H9 (cell line): Measurements from ENCODE around the gene TMEM119. TPM values are rescaled to one million over a fixed set of nuclear protein-coding genes. Genes with fewer than 3 reads are reported as not detected.

Experiments
- DNase-seq: peaks from one replicate; pipeline ENCODE4 v3.0.0-alpha.2; 2017
- H2AFZ ChIP-seq: one replicate; pipeline ENCODE4 v1.6.1; 2013; ENCODE audit warnings: mild to moderate bottlenecking, low read length, control low read depth, moderate library complexity
- H2AK5ac ChIP-seq: 2 replicates; pipeline ENCODE4 v1.6.1; 2013; ENCODE audit warnings: low read length, control low read depth, mixed read lengths; ENCODE audit not compliant: insufficient read length
- H2BK120ac ChIP-seq: one replicate; pipeline ENCODE4 v1.6.1; 2013; ENCODE audit warnings: low read depth, mild to moderate bottlenecking, low read length, control low read depth, inconsistent platforms; ENCODE audit not compliant: poor library complexity, severe bottlenecking
- H2BK12ac ChIP-seq: 2 replicates; pipeline ENCODE4 v1.6.1; 2013; ENCODE audit warnings: low read length, control low read depth, mixed read lengths, low read depth; ENCODE audit not compliant: insufficient read length
- H2BK15ac ChIP-seq: 2 replicates; pipeline ENCODE4 v1.6.1; 2013; ENCODE audit warnings: low read depth, low read length, control low read depth
- H2BK20ac ChIP-seq: one replicate; pipeline ENCODE4 v1.6.1; 2013; ENCODE audit warnings: low read depth, mild to moderate bottlenecking, low read length, control low read depth, inconsistent platforms; ENCODE audit not compliant: poor library complexity, severe bottlenecking
- H2BK5ac ChIP-seq: 2 replicates; pipeline ENCODE4 v1.6.1; 2013; ENCODE audit warnings: low read length, control low read depth, mixed read lengths; ENCODE audit not compliant: insufficient read length
- H3K14ac ChIP-seq: 2 replicates; pipeline ENCODE4 v1.6.1; 2013; ENCODE audit warnings: low read length, control low read depth; ENCODE audit not compliant: insufficient read depth
- H3K18ac ChIP-seq: 2 replicates; pipeline ENCODE4 v1.6.1; 2013; ENCODE audit warnings: low read depth, mild to moderate bottlenecking, mixed read lengths, low read length, control low read depth; ENCODE audit not compliant: insufficient read length
- H3K23ac ChIP-seq: 2 replicates; pipeline ENCODE4 v1.6.1; 2013; ENCODE audit warnings: low read length, control low read depth, mixed read lengths, low read depth; ENCODE audit not compliant: insufficient read length
- H3K23me2 ChIP-seq: 2 replicates; pipeline ENCODE4 v1.6.1; 2013; ENCODE audit warnings: low read depth, mild to moderate bottlenecking, mixed read lengths, low read length, control low read depth; ENCODE audit not compliant: insufficient read length, poor library complexity, severe bottlenecking
- H3K27ac ChIP-seq: 2 replicates; pipeline ENCODE4 v1.5.1; 2013; ENCODE audit warnings: low read length, control low read depth, mixed read lengths, low read depth; ENCODE audit not compliant: insufficient read length
- H3K27me3 ChIP-seq: 2 replicates; pipeline ENCODE4 v1.6.1; 2013; ENCODE audit warnings: low read length, control low read depth, inconsistent platforms; ENCODE audit not compliant: insufficient read depth
- H3K4ac ChIP-seq: 2 replicates; pipeline ENCODE4 v1.6.1; 2013; ENCODE audit warnings: low read depth, mild to moderate bottlenecking, control low read depth, inconsistent platforms, low read length, moderate library complexity
- H3K4me1 ChIP-seq: 2 replicates; pipeline ENCODE4 v1.6.1; 2013; ENCODE audit warnings: low read length, control low read depth, inconsistent platforms; ENCODE audit not compliant: insufficient read depth
- H3K4me2 ChIP-seq: 2 replicates; pipeline ENCODE4 v1.6.1; 2013; ENCODE audit warnings: low read length, control low read depth, mixed read lengths; ENCODE audit not compliant: insufficient read length, insufficient read depth
- H3K56ac ChIP-seq: 2 replicates; pipeline ENCODE4 v1.6.1; 2013; ENCODE audit warnings: low read depth, mild to moderate bottlenecking, mixed read lengths, low read length, control low read depth; ENCODE audit not compliant: insufficient read length
- H3K79me1 ChIP-seq: 2 replicates; pipeline ENCODE4 v1.6.1; 2013; ENCODE audit warnings: low read depth, mild to moderate bottlenecking, moderate library complexity, low read length, control low read depth, inconsistent platforms; ENCODE audit not compliant: insufficient read depth, poor library complexity, severe bottlenecking
- H3K79me2 ChIP-seq: 2 replicates; pipeline ENCODE4 v1.6.1; 2013; ENCODE audit warnings: low read length, control low read depth, inconsistent platforms; ENCODE audit not compliant: insufficient read depth
- H3K9ac ChIP-seq: 2 replicates; pipeline ENCODE4 v1.6.1; 2013; ENCODE audit warnings: low read length, control low read depth, mixed read lengths; ENCODE audit not compliant: insufficient read length; ENCODE audit errors: extremely low read depth
- H3K9me3 ChIP-seq: one replicate; pipeline ENCODE4 v1.6.1; 2013; ENCODE audit warnings: low read depth, low read length, inconsistent platforms; ENCODE audit not compliant: control insufficient read depth
- H3T11ph ChIP-seq: one replicate; pipeline ENCODE4 v1.6.1; 2013; ENCODE audit warnings: mild to moderate bottlenecking, low read length, control low read depth, inconsistent platforms
- H4K20me1 ChIP-seq: one replicate; pipeline ENCODE4 v1.6.1; 2013; ENCODE audit not compliant: control insufficient read depth, insufficient read length, insufficient read depth
- H4K5ac ChIP-seq: 2 replicates; pipeline ENCODE4 v1.6.1; 2013; ENCODE audit warnings: low read depth, mild to moderate bottlenecking, mixed read lengths, low read length, control low read depth; ENCODE audit not compliant: insufficient read length
- H4K8ac ChIP-seq: replicated peaks from 2 replicates; pipeline ENCODE4 v1.6.1; 2013; ENCODE audit warnings: low read length, control low read depth, mixed read lengths, low read depth; ENCODE audit not compliant: insufficient read length
- H4K91ac ChIP-seq: 2 replicates; pipeline ENCODE4 v1.6.1; 2013; ENCODE audit warnings: low read depth, mild to moderate bottlenecking, moderate library complexity, mixed read lengths, low read length, control low read depth; ENCODE audit not compliant: insufficient read length
- H3K27ac Mint-ChIP-seq, 3 experiments: 2 replicates in 2 of 3; 3 replicates in 1 of 3; pipeline ENCODE4 v1.8.0; 2020 to 2021; ENCODE audit warnings: mixed read lengths in 3 of 3, mild to moderate bottlenecking in 1 of 3, moderate library complexity in 1 of 3
- H3K27me3 Mint-ChIP-seq: 2 replicates; pipeline ENCODE4 v1.8.0; 2021; ENCODE audit warnings: low read depth, mild to moderate bottlenecking, moderate library complexity, mixed read lengths
- H3K36me3 Mint-ChIP-seq, 3 experiments: 2 replicates in 2 of 3; 3 replicates in 1 of 3; pipeline ENCODE4 v1.8.0; 2020 to 2021; ENCODE audit warnings: low read depth in 3 of 3, mixed read lengths in 3 of 3; ENCODE audit not compliant: insufficient read depth in 1 of 3
- H3K4me1 Mint-ChIP-seq, 2 experiments: 2 replicates each; pipeline ENCODE4 v1.8.0; 2020; ENCODE audit warnings: mixed read lengths in 2 of 2
- H3K4me3 Mint-ChIP-seq, 2 experiments: 2 replicates in 1 of 2; 3 replicates in 1 of 2; pipeline ENCODE4 v1.8.0; 2020 to 2021; ENCODE audit warnings: mild to moderate bottlenecking in 2 of 2, mixed read lengths in 2 of 2, moderate library complexity in 1 of 2
- H3K9me3 Mint-ChIP-seq, 2 experiments: 2 replicates in 1 of 2; 3 replicates in 1 of 2; pipeline ENCODE4 v1.8.0; 2020; ENCODE audit warnings: mild to moderate bottlenecking in 2 of 2, mixed read lengths in 2 of 2, moderate library complexity in 1 of 2
- CTCF ChIP-seq: fragments of 200-600 bp; sonication (generic); conservative IDR thresholded peaks from 3 replicates; pipeline ENCODE4 v1.8.0; 2021; ENCODE audit warnings: antibody characterized with exemption, mild to moderate bottlenecking
- WGBS: extraction: QIAGEN DNeasy Blood & Tissue Kit; methylation state at CpG from one replicate; pipeline ENCODE4 v1.1.7; 2013; ENCODE audit warnings: missing lambda C conversion rate, low lambda C conversion rate, mixed read lengths; ENCODE audit not compliant: insufficient read length; ENCODE audit errors: extremely low coverage; 5-methylcytosine and 5-hydroxymethylcytosine counted together
- total RNA-seq: library from RNA; stranded (reverse); gene quantifications from 2 replicates; pipeline ENCODE4 v1.2.1, GENCODE V29; 2021

The TMEM119 gene
- total RNA-seq, 1 experiment from 2014 or later, result not detected

- no peak overlapping the region for H2BK20ac ChIP-seq
- no peak overlapping the region for H4K5ac ChIP-seq
- H3K23me2 ChIP-seq, result no peaks in the 10 kb centered on the region
- peaks cover 1% of the 10 kb centered on the region; the same call in 1 of the 2 replicates for H3K27me3 Mint-ChIP-seq
- H3K79me2 ChIP-seq, result no peaks in the 10 kb centered on the region
- no peak overlapping the region for H3K4me2 ChIP-seq
- no peak overlapping the region for H4K91ac ChIP-seq
- no peak overlapping the region for H2BK5ac ChIP-seq
- no peak overlapping the region for H3K9ac ChIP-seq
- TF ChIP-seq CTCF, result no peak
- no peak overlapping the region for H3K4me3 Mint-ChIP-seq
- no peak overlapping the region for H3K4ac ChIP-seq
- H2AFZ ChIP-seq, result no peak overlapping the region
- no peak overlapping the region for H2BK120ac ChIP-seq
- no peak overlapping the region for H3T11ph ChIP-seq
- DNase-seq, result no peak
- no peak overlapping the region for H3K14ac ChIP-seq
- no peak overlapping the region; a peak in 1 of 7 replicates for H3K27ac Mint-ChIP-seq
- WGBS, result no CpG with 5 or more reads among the region's 4 CpGs
- H3K56ac ChIP-seq, result no peak overlapping the region
- no peaks in the 10 kb centered on the region for H3K4me1 ChIP-seq
- no peak overlapping the region for H3K18ac ChIP-seq
- H4K8ac ChIP-seq, result no peak overlapping the region
- H3K23ac ChIP-seq, result no peak overlapping the region
- H4K20me1 ChIP-seq, result peaks cover 4% of the 10 kb centered on the region
- H2BK15ac ChIP-seq, result no peak overlapping the region
- H2AK5ac ChIP-seq, result no peak overlapping the region
- peaks cover 4 to 5% of the 10 kb centered on the region in 2 experiments; a peak in 1 of 5 replicates for H3K9me3 Mint-ChIP-seq
- H2BK12ac ChIP-seq, result no peak overlapping the region
- H3K79me1 ChIP-seq, result no peaks in the 10 kb centered on the region
- no peak overlapping the region for H3K27ac ChIP-seq
- no peaks in the 10 kb centered on the region for H3K36me3 Mint-ChIP-seq
- H3K4me1 Mint-ChIP-seq, result peaks cover 22 to 28% of the 10 kb centered on the region in 2 experiments
- no peaks in the 10 kb centered on the region for H3K9me3 ChIP-seq
- H3K27me3 ChIP-seq, result no peaks in the 10 kb centered on the region
These were observed 16.2 kb upstream of the TMEM119 start for GRCh38 chr12:108614041-108614440.
